IMR-90 (cell line): ENCODE results near the gene DNTT. TPM values are rescaled to one million over a fixed set of nuclear protein-coding genes. Genes with fewer than 3 reads are reported as not detected.

Source experiments
- ATAC-seq: fragments of 200-7000 bp; cut with Tn5 transposase; 2 replicates; pipeline ENCODE4 v1.9.1; 2020; ENCODE audit warnings: low read depth, mild to moderate bottlenecking, moderate library complexity
- BruUV-seq: library from RNA; stranded (reverse); fragments of 400-500 nt; replicated peaks from 2 replicates; lab custom pipeline; 2021; lab: Mats Ljungman, UMichigan
- CTCF ChIA-PET: fragments of 300-600 bp; formaldehyde crosslinking; extraction: SDS; loops from one replicate; lab custom pipeline; 2021; ENCODE audit warnings: antibody characterized with exemption; lab: Yijun Ruan, JAX
- POLR2A ChIA-PET: fragments of 300-600 bp; sonication (Branson Sonifier 250); formaldehyde crosslinking; loops from one replicate; lab custom pipeline; 2022; ENCODE audit warnings: antibody characterized with exemption; ENCODE audit not compliant: unreplicated experiment; lab: Charles Lee
- DNase-seq: peaks from one replicate; pipeline ENCODE4 v3.0.0; 2013
- H2AFZ ChIP-seq: replicated peaks from 2 replicates; pipeline ENCODE3; 2013; ENCODE audit warnings: low read length, mild to moderate bottlenecking; ENCODE audit not compliant: poor library complexity
- H2AK5ac ChIP-seq: 2 replicates; pipeline ENCODE4 v1.6.1; 2013; ENCODE audit warnings: low read depth, low read length, inconsistent platforms
- H2AK9ac ChIP-seq: replicated peaks from 2 replicates; pipeline ENCODE3; 2013; ENCODE audit warnings: mild to moderate bottlenecking, low read depth, low read length, moderate library complexity; ENCODE audit not compliant: poor library complexity
- H2BK120ac ChIP-seq: 2 replicates; pipeline ENCODE4 v1.6.1; 2013; ENCODE audit warnings: low read depth, low read length, inconsistent platforms
- H2BK15ac ChIP-seq: 3 replicates; pipeline ENCODE4 v1.6.1; 2013; ENCODE audit warnings: low read depth, low read length, inconsistent platforms
- H2BK20ac ChIP-seq: 2 replicates; pipeline ENCODE4 v1.6.1; 2013; ENCODE audit warnings: low read depth, mild to moderate bottlenecking, inconsistent platforms, low read length, moderate library complexity
- H2BK5ac ChIP-seq: 2 replicates; pipeline ENCODE4 v1.6.1; 2013; ENCODE audit warnings: mild to moderate bottlenecking, low read depth, low read length, inconsistent platforms; ENCODE audit not compliant: poor library complexity, severe bottlenecking
- H3K14ac ChIP-seq: replicated peaks from 2 replicates; pipeline ENCODE4 v1.6.1; 2013; ENCODE audit warnings: low read depth, low read length, inconsistent platforms
- H3K18ac ChIP-seq: 2 replicates; pipeline ENCODE4 v1.6.1; 2013; ENCODE audit warnings: low read depth, low read length, control low read depth
- H3K23ac ChIP-seq: 2 replicates; pipeline ENCODE4 v1.6.1; 2013; ENCODE audit warnings: low read depth, low read length, inconsistent platforms
- H3K27ac ChIP-seq: 2 replicates; pipeline ENCODE4 v1.5.1; 2013; ENCODE audit warnings: mild to moderate bottlenecking, control low read depth, low read length; ENCODE audit not compliant: insufficient read depth
- H3K27me3 ChIP-seq: 2 replicates; pipeline ENCODE4 v1.6.1; 2013; ENCODE audit warnings: low read length; ENCODE audit not compliant: control insufficient read depth, insufficient read depth
- H3K36me3 ChIP-seq: 2 replicates; pipeline ENCODE4 v1.6.1; 2013; ENCODE audit warnings: low read length, mixed read lengths; ENCODE audit not compliant: control insufficient read depth, insufficient read depth
- H3K4ac ChIP-seq: 2 replicates; pipeline ENCODE4 v1.6.1; 2013; ENCODE audit warnings: low read depth, low read length, inconsistent platforms
- H3K4me1 ChIP-seq: 2 replicates; pipeline ENCODE4 v1.6.1; 2013; ENCODE audit warnings: low read length, mixed read lengths; ENCODE audit not compliant: control insufficient read depth, insufficient read depth
- H3K4me2 ChIP-seq: 2 replicates; pipeline ENCODE4 v1.6.1; 2013; ENCODE audit warnings: low read depth, mild to moderate bottlenecking, control low read depth, low read length, moderate library complexity
- H3K4me3 ChIP-seq: 2 replicates; pipeline ENCODE4 v1.5.1; 2013; ENCODE audit warnings: low read depth, mild to moderate bottlenecking, control low read depth, low read length, moderate library complexity; ENCODE audit not compliant: insufficient read depth
- H3K56ac ChIP-seq: 2 replicates; pipeline ENCODE4 v1.6.1; 2013; ENCODE audit warnings: low read length, inconsistent platforms; ENCODE audit not compliant: insufficient read depth; ENCODE audit errors: extremely low read depth
- H3K79me1 ChIP-seq, 2 experiments: 2 replicates each; pipeline ENCODE4 v1.6.1; 2013; ENCODE audit warnings: low read length in 2 of 2, inconsistent platforms in 1 of 2, low read depth in 1 of 2
- H3K9ac ChIP-seq: 2 replicates; pipeline ENCODE4 v1.6.1; 2013; ENCODE audit warnings: low read depth, low read length, control low read depth
- H3K9me1 ChIP-seq: 2 replicates; pipeline ENCODE4 v1.6.1; 2013; ENCODE audit warnings: low read length, inconsistent platforms; ENCODE audit not compliant: insufficient read depth
- H3K9me3 ChIP-seq: 2 replicates; pipeline ENCODE4 v1.6.1; 2013; ENCODE audit warnings: low read length; ENCODE audit not compliant: control insufficient read depth, insufficient read depth
- H4K20me1 ChIP-seq: 2 replicates; pipeline ENCODE4 v1.6.1; 2013; ENCODE audit warnings: low read length, inconsistent platforms; ENCODE audit not compliant: insufficient read depth
- H4K5ac ChIP-seq: 2 replicates; pipeline ENCODE4 v1.6.1; 2013; ENCODE audit warnings: mild to moderate bottlenecking, low read depth, low read length, control low read depth
- H4K8ac ChIP-seq, 2 experiments: 2 replicates each; pipeline ENCODE4 v1.6.1; 2013; ENCODE audit warnings: low read depth in 2 of 2, low read length in 2 of 2, control low read depth in 1 of 2, inconsistent platforms in 1 of 2
- H4K91ac ChIP-seq: 2 replicates; pipeline ENCODE4 v1.6.1; 2013; ENCODE audit warnings: low read depth, low read length, inconsistent platforms; ENCODE audit not compliant: insufficient read depth
- BHLHE40 ChIP-seq: fragments of 150-350 bp; IDR thresholded peaks from 2 replicates; pipeline ENCODE4 v1.6.1; 2016; ENCODE audit warnings: mild to moderate bottlenecking, low read depth, low read length
- CEBPB ChIP-seq: IDR thresholded peaks from 2 replicates; pipeline ENCODE4 v1.6.1; 2012; ENCODE audit warnings: low read depth, low read length, improper control_type of control experiment
- CTCF ChIP-seq: conservative IDR thresholded peaks from 2 replicates; pipeline ENCODE4 v1.5.1; 2012; ENCODE audit warnings: mild to moderate bottlenecking, low read depth, low read length, improper control_type of control experiment
- FOS ChIP-seq: fragments of 150-350 bp; IDR thresholded peaks from 2 replicates; pipeline ENCODE4 v1.6.1; 2016; ENCODE audit warnings: low read depth, low read length
- MAFK ChIP-seq: IDR thresholded peaks from 2 replicates; pipeline ENCODE4 v1.6.1; 2012; ENCODE audit warnings: low read depth, low read length, improper control_type of control experiment
- MXI1 ChIP-seq: IDR thresholded peaks from 2 replicates; pipeline ENCODE4 v1.6.1; 2012; ENCODE audit warnings: low read depth, mild to moderate bottlenecking, low read length, moderate library complexity, borderline replicate concordance
- NFE2L2 ChIP-seq: fragments of 150-350 bp; IDR thresholded peaks from 2 replicates; pipeline ENCODE4 v1.6.1; 2016; ENCODE audit warnings: low read depth, mild to moderate bottlenecking, low read length
- POLR2A ChIP-seq: IDR thresholded peaks from 2 replicates; pipeline ENCODE4 v1.6.1; 2012; ENCODE audit warnings: mild to moderate bottlenecking, low read depth, low read length
- RAD21 ChIP-seq: IDR thresholded peaks from 2 replicates; pipeline ENCODE4 v1.6.1; 2012; ENCODE audit warnings: low read length, improper control_type of control experiment
- RCOR1 ChIP-seq: IDR thresholded peaks from 2 replicates; pipeline ENCODE4 v1.6.1; 2012; ENCODE audit warnings: mild to moderate bottlenecking, low read length, improper control_type of control experiment; ENCODE audit not compliant: insufficient replicate concordance
- RFX5 ChIP-seq: IDR thresholded peaks from 2 replicates; pipeline ENCODE4 v1.8.0; 2012; ENCODE audit warnings: low read depth, mild to moderate bottlenecking, low read length, moderate library complexity
- SMC3 ChIP-seq: fragments of 150-350 bp; IDR thresholded peaks from 2 replicates; pipeline ENCODE4 v1.6.1; 2016; ENCODE audit warnings: low read depth, mild to moderate bottlenecking, antibody characterized with exemption, low read length, moderate library complexity
- USF2 ChIP-seq: fragments of 150-350 bp; IDR thresholded peaks from 2 replicates; pipeline ENCODE4 v1.6.1; 2017; ENCODE audit warnings: mild to moderate bottlenecking, antibody characterized with exemption, low read length, low read depth
- WGBS, 2 experiments: methylation state at CpG; one replicate each; pipeline versions ENCODE4 v1.1.5 to v1.1.7; 2013; ENCODE audit warnings: missing lambda C conversion rate in 2 of 2; ENCODE audit not compliant: insufficient read length in 1 of 2; ENCODE audit errors: extremely low coverage in 2 of 2; 5-methylcytosine and 5-hydroxymethylcytosine counted together
- dilution Hi-C: fragments of 300-500 bp; cut with HindIII; formaldehyde crosslinking; loops from one replicate; pipeline ENCODE4 v1.14.3; 2018; ENCODE audit warnings: low sequenced_read_pairs; ENCODE audit not compliant: unreplicated experiment
- in situ Hi-C: fragments of 300-500 bp; cut with MboI; formaldehyde crosslinking; loops from 3 replicates; pipeline ENCODE4 v1.14.3; 2019; ENCODE audit warnings: low sequenced_read_pairs, inconsistent platforms, mixed read lengths
- intact Hi-C: fragments of 100-400 bp; cut with micrococcal nuclease; formaldehyde crosslinking; loops from 2 replicates; pipeline ENCODE4 v1.10.0; 2022
- polyA plus RNA-seq, 3 experiments: library from polyadenylated mRNA; depleted of rRNA; stranded (reverse); fragments of >200 nt; gene quantifications; 2 replicates each; pipeline ENCODE4 v1.2.3, GENCODE V29; 2012; ENCODE audit warnings: low replicate concordance in 1 of 3
- total RNA-seq: library from RNA; depleted of rRNA; stranded (reverse); fragments of >200 nt; gene quantifications from 2 replicates; pipeline ENCODE4 v1.2.3, GENCODE V29; 2012

DNTT gene
- total and polyA plus RNA-seq, 2 of the 4 experiments (the other 2 are of a cell fraction), result not detected

GRCh38 chr10:96271016-96271815 lies 33.0 kb upstream of the DNTT start, which contains the start of gene BLNK:
BLNK (minus strand) TSS chr10:96271569; CDS start chr10:96271398, 171 bp downstream.
- dilution Hi-C loops, result no loop called here
- peak; percentile 57 for ATAC-seq
- H4K8ac ChIP-seq, result no peak within 1 kb of the TSS

More at GRCh38 chr10:96271016-96271815, 33.0 kb upstream of the DNTT start, which contains the start of gene BLNK:
- no peaks in the 10 kb centered on the region for H3K27me3 ChIP-seq
- no peak within 1 kb of the TSS for H3K23ac ChIP-seq
- H2BK5ac ChIP-seq, result no peak within 1 kb of the TSS
- no peak within 1 kb of the TSS for H3K27ac ChIP-seq
- H2BK120ac ChIP-seq, result no peak within 1 kb of the TSS
- H3K79me1 ChIP-seq, result no peaks in the 10 kb centered on the region
- no peak within 1 kb of the TSS for H3K4me3 ChIP-seq
- no peaks in the 10 kb centered on the region for H3K4me1 ChIP-seq
- no peak within 1 kb of the TSS for H3K4ac ChIP-seq
- peak within 1 kb of the TSS; percentile 8; the same call in 1 of the 2 replicates for H3K4me2 ChIP-seq
- no peak within 1 kb of the TSS for H4K5ac ChIP-seq
- intact Hi-C loops, result no loop called here
- H3K14ac ChIP-seq, result no peak within 1 kb of the TSS
- TF ChIP-seq POLR2A (no peak), CTCF (no peak), USF2 (no peak), FOS (no peak), BHLHE40 (no peak), SMC3 (no peak), MAFK (no peak), MXI1 (no peak), RCOR1 (no peak), NFE2L2 (no peak), RAD21 (no peak), CEBPB (no peak), RFX5 (no peak)
- H3K56ac ChIP-seq, result no peak within 1 kb of the TSS
- H3K36me3 ChIP-seq, result no peaks in the 10 kb centered on the region
- H3K18ac ChIP-seq, result no peak within 1 kb of the TSS
- H2AFZ ChIP-seq, result no peak within 1 kb of the TSS
- H4K91ac ChIP-seq, result no peak within 1 kb of the TSS
- no peaks in the 10 kb centered on the region for H3K9me1 ChIP-seq
- in situ Hi-C loops, result no loop called here
- H4K20me1 ChIP-seq, result no peaks in the 10 kb centered on the region
- peak; percentile 33 for DNase-seq
- H2BK20ac ChIP-seq, result no peak within 1 kb of the TSS
- no CpG with 5 or more reads among the region's 6 CpGs for WGBS, 2 experiments
- ChIA-PET CTCF (interaction anchor here (1.3 kb wide), 1 partner anchor 11 kb away, joined by 3 read pairs; no protein-coding TSS in a partner anchor), POLR2A (interaction anchor here (0.6 kb wide), 1 partner anchor 10 kb away, joined by 5 read pairs; no protein-coding TSS in a partner anchor)
- no peak within 1 kb of the TSS for H2BK15ac ChIP-seq
- no peaks in the 10 kb centered on the region for H3K9me3 ChIP-seq
- no TSS peak for BruUV-seq
- no peak within 1 kb of the TSS for H3K9ac ChIP-seq
- peak within 1 kb of the TSS; percentile 19 for H2AK9ac ChIP-seq
- H2AK5ac ChIP-seq, result no peak within 1 kb of the TSS
